GM13977 (cell line): ENCODE results near the gene SNTA1.
"Not testable (repeated sequence)": the region's sequence is repeated elsewhere in the genome, so short reads cannot be mapped to it uniquely, and the experiment has no call there.

Experiments
- DNase-seq: peaks from one replicate; pipeline ENCODE4 v3.0.0; 2012; ENCODE audit warnings: low spot score
- in situ Hi-C: fragments of 300-500 bp; cut with MboI; formaldehyde crosslinking; loops from one replicate; pipeline ENCODE4 v1.12.0; 2022; ENCODE audit warnings: low sequenced_read_pairs, low pct_unique_long_range_greater_than_20kb, mixed read lengths, inconsistent platforms; ENCODE audit not compliant: unreplicated experiment
- TF ChIP-seq, protein P1 (sequence below): IDR thresholded peaks from 2 replicates; pipeline ENCODE4 v1.5.1; 2012; ENCODE audit warnings: mild to moderate bottlenecking, control low read depth; ENCODE audit not compliant: insufficient read depth; ENCODE audit errors: extremely low read depth, missing control alignments

Gene SNTA1

DNA sequence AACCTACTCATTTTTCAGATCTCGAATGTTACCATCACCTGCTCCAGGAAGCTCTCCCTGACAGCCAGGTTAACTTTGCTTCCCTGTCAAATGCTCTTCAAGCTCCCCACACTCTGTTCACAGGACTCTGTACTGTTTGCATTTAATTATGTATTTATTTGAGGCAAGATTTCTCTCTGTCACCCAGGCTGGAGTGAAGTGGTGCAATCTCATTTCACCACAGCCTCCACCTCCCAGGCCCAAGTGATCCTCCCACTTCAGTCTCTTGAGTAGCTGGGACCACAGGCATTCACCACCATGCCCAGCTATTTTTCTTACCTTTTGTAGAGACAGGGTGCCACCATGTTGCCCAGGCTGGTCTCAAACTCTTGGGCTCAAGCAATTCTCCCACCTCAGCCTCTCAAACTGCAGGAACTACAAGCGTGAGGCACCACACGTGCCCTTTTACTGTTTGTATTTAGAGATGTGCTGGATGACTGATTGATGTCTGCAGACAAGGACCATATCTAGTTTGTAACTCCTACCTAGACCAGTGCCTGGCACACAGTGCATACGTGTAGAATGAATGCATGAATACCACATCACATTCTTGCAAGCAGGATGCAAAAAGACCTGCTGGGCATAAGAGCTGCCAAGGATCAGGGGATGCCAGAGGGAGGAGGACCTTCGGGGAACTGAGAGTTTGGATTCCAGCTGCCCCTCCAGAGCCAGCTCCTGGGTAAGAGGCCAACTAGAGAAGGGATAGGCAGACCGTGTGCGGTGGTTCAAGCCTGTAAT, 30.7 kb upstream of the SNTA1 start:
- in situ Hi-C loops, result no loop called here
- no peak for DNase-seq

DNA sequence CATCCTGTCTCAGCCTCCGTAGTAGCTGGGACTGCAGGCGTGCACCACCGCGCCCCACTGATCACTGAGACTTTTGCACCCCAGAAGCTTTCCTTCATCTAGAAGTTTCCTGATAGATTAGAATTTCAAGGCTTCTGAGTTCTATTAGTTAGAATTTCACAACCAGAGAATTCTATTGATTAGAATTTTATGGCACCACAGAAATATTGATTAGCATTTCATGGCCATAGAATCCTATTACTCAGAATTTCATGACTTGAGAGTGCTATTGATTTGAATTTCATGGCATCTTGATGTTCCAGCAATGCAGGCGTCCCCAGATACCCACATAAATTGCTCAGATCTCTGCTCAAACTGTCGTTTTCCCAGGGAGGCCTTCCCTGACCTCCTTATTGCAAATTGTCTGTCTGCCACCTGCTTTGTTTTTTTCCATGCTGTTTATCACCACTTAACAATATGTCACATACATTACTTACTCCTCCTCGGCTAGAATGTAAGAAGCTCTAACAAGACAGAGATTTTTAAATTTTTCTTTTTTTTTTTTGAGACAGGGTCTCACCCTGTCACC, 29.4 kb upstream of the SNTA1 start:
- in situ Hi-C loops, result no loop called here
- TF ChIP-seq, protein P1, sequence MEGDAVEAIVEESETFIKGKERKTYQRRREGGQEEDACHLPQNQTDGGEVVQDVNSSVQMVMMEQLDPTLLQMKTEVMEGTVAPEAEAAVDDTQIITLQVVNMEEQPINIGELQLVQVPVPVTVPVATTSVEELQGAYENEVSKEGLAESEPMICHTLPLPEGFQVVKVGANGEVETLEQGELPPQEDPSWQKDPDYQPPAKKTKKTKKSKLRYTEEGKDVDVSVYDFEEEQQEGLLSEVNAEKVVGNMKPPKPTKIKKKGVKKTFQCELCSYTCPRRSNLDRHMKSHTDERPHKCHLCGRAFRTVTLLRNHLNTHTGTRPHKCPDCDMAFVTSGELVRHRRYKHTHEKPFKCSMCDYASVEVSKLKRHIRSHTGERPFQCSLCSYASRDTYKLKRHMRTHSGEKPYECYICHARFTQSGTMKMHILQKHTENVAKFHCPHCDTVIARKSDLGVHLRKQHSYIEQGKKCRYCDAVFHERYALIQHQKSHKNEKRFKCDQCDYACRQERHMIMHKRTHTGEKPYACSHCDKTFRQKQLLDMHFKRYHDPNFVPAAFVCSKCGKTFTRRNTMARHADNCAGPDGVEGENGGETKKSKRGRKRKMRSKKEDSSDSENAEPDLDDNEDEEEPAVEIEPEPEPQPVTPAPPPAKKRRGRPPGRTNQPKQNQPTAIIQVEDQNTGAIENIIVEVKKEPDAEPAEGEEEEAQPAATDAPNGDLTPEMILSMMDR, result no peak
- no peak for DNase-seq

More for the DNA sequence above, 30.7 kb upstream of the SNTA1 start:
- TF ChIP-seq, protein P1, result no peak

DNA sequence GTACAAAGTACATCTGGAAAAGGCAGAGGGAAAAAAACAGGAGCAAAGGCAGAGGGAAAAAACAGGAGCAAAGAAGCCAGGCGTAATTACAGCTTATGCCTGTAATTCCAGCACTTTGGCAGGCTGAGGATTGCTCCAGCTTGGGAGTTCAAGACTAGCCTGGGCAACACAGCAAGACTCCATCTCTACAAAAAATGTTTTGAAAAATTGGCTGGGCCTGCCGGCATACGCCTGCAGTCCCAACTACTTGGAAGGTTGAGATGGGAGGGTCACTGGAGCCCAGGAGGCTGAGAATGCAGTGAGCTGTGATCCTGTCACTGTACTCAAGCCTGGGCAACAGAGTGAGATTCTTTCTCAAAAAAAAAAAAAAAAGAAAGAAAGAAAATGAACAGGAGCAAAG, 27.3 kb upstream of the SNTA1 start:
- in situ Hi-C loops, result no loop called here
- no peak for DNase-seq
- TF ChIP-seq, protein P1, result no peak

DNA sequence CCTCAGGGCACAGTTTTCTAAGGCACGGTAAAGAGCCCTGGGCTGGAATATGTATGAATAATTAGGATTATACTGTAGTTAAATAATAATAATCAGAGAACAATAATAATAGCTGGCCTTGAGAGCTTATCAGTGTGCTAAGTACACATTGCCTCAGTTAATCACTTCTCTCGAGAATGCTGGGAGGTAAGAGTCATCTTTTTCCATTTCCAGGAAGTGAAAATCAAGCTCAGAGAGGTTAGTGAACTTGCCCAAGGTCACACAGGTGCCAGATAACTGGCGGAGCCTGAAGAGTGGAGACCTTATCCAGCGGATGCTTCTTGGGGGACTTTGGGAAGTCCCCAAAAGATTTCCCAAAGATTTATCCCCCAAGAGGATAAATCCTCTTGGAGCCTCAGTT, 26.9 kb upstream of the SNTA1 start:
- in situ Hi-C loops, result no loop called here
- TF ChIP-seq, protein P1, result no peak
- DNase-seq, result no peak

- TF ChIP-seq, protein P1, result no peak
- no peak for DNase-seq
- in situ Hi-C loops, result no loop called here
Measured at GRCh38 chr20:33466303-33466646, 22.7 kb upstream of the SNTA1 start.

- in situ Hi-C loops, result no loop called here
- TF ChIP-seq, protein P1, result no peak
- no peak for DNase-seq
Measured at GRCh38 chr20:33465481-33466302, 22.1 kb upstream of the SNTA1 start.

GRCh38 chr20:33464759-33465158, 21.2 kb upstream of the SNTA1 start:
- in situ Hi-C loops, result not testable (repeated sequence)

More at GRCh38 chr20:33464759-33465158, 21.2 kb upstream of the SNTA1 start:
- not testable (repeated sequence) for DNase-seq
